Type B pancreatic cell (in vitro differentiated cells): ENCODE data around the gene SEC63. TPM values are rescaled to one million over a fixed set of nuclear protein-coding genes. Genes with fewer than 3 reads are reported as not detected.

ENCODE experiments used
- DNase-seq: peaks from one replicate; pipeline ENCODE4 v3.0.0; 2021; ENCODE audit warnings: mixed read lengths; ENCODE audit not compliant: unreplicated experiment; ENCODE audit errors: extremely low spot score
- H3K27ac Mint-ChIP-seq: 2 replicates; pipeline ENCODE4 v1.8.0; 2021; ENCODE audit warnings: mild to moderate bottlenecking, mixed read lengths
- H3K27me3 Mint-ChIP-seq: 2 replicates; pipeline ENCODE4 v1.8.0; 2021; ENCODE audit warnings: mixed read lengths
- H3K36me3 Mint-ChIP-seq: 2 replicates; pipeline ENCODE4 v1.8.0; 2021; ENCODE audit warnings: mixed read lengths
- H3K4me1 Mint-ChIP-seq: one replicate; pipeline ENCODE4 v1.8.0; 2021; ENCODE audit warnings: mixed read lengths; ENCODE audit not compliant: unreplicated experiment
- H3K4me3 Mint-ChIP-seq: 2 replicates; pipeline ENCODE4 v1.8.0; 2021; ENCODE audit warnings: mild to moderate bottlenecking, mixed read lengths
- H3K9me3 Mint-ChIP-seq: 2 replicates; pipeline ENCODE4 v1.8.0; 2021; ENCODE audit warnings: mixed read lengths
- total RNA-seq: library from RNA; stranded (reverse); gene quantifications from 2 replicates; pipeline ENCODE4 v1.2.1, GENCODE V29; 2021; ENCODE audit warnings: low replicate concordance
- TF ChIP-seq, protein P1 (sequence below): fragments of 200-600 bp; sonication (generic); conservative IDR thresholded peaks from 2 replicates; pipeline ENCODE4 v1.5.0; 2021; ENCODE audit warnings: antibody characterized with exemption, mild to moderate bottlenecking

SEC63 gene
- total RNA-seq, 1 donor from 2014 or later, result 106 TPM

- no peak overlapping the region for H3K4me3 Mint-ChIP-seq
- no peak for DNase-seq
- peaks cover 35% of the 10 kb centered on the region for H3K27me3 Mint-ChIP-seq
- no peaks in the 10 kb centered on the region for H3K9me3 Mint-ChIP-seq
- no peak overlapping the region for H3K27ac Mint-ChIP-seq
- H3K36me3 Mint-ChIP-seq, result no peaks in the 10 kb centered on the region
- TF ChIP-seq, protein P1, sequence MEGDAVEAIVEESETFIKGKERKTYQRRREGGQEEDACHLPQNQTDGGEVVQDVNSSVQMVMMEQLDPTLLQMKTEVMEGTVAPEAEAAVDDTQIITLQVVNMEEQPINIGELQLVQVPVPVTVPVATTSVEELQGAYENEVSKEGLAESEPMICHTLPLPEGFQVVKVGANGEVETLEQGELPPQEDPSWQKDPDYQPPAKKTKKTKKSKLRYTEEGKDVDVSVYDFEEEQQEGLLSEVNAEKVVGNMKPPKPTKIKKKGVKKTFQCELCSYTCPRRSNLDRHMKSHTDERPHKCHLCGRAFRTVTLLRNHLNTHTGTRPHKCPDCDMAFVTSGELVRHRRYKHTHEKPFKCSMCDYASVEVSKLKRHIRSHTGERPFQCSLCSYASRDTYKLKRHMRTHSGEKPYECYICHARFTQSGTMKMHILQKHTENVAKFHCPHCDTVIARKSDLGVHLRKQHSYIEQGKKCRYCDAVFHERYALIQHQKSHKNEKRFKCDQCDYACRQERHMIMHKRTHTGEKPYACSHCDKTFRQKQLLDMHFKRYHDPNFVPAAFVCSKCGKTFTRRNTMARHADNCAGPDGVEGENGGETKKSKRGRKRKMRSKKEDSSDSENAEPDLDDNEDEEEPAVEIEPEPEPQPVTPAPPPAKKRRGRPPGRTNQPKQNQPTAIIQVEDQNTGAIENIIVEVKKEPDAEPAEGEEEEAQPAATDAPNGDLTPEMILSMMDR, result no peak
- H3K4me1 Mint-ChIP-seq, result peaks cover 4% of the 10 kb centered on the region
Observed at GRCh38 chr6:107846262-107846795, 111.7 kb downstream of the SEC63 start.

DNA sequence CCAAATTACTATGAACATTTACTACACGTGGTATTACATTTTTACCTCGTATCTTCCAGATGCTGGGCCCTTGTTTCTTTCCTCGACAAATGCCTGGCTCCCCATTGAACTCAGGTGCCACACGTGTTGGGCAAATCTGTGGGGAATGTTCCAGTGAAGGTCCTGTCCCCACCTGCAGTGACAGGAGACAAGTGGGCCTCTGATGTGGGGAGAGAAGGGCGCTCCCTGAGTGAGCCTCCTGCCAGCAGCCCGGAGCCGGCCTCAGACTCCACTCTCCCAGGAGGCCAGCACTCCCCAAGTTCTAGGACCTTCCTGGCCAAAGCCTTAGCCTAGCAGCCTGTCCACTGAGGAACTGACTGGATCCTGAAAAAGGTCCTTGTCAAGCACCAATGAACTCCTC is 112.2 kb downstream of the SEC63 start:
- no peak for DNase-seq
- Mint-ChIP-seq H3K4me3 (no peak overlapping the region), H3K27me3 (peaks cover 35% of the 10 kb centered on the region), H3K4me1 (peaks cover 4% of the 10 kb centered on the region), H3K27ac (no peak overlapping the region), H3K36me3 (no peaks in the 10 kb centered on the region), H3K9me3 (no peaks in the 10 kb centered on the region)
- TF ChIP-seq, protein P1, result no peak

- DNase-seq, result no peak
- Mint-ChIP-seq H3K9me3 (no peaks in the 10 kb centered on the region), H3K27ac (no peak overlapping the region), H3K36me3 (no peaks in the 10 kb centered on the region), H3K4me3 (no peak overlapping the region), H3K27me3 (peaks cover 22% of the 10 kb centered on the region), H3K4me1 (no peaks in the 10 kb centered on the region)
- TF ChIP-seq, protein P1, result no peak
Observed at GRCh38 chr6:107843400-107843799, 114.6 kb downstream of the SEC63 start.

DNA sequence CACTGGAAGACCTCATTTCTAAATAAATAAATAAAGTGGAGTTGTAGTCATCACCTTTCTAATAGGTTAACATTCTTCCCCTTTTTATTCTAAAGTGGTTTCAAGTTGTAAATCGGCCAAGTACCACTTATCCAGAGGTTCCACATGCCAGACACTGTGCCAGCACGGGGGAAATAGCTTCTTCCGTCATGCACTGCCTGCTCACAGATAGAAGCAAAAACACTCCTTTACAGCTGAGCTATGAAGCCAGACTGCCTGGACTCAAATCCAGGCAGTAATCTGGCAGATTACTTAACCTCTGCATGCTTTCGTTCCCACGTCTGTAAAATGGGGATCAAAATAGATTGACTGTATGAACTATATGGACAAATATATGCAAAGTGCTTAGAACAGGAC is 116.7 kb downstream of the SEC63 start:
- H3K27me3 Mint-ChIP-seq, result peaks cover 5% of the 10 kb centered on the region
- H3K4me3 Mint-ChIP-seq, result no peak overlapping the region
- H3K4me1 Mint-ChIP-seq, result no peaks in the 10 kb centered on the region
- DNase-seq, result no peak
- H3K9me3 Mint-ChIP-seq, result no peaks in the 10 kb centered on the region
- H3K27ac Mint-ChIP-seq, result no peak overlapping the region
- TF ChIP-seq, protein P1, result no peak
- no peaks in the 10 kb centered on the region for H3K36me3 Mint-ChIP-seq

DNA sequence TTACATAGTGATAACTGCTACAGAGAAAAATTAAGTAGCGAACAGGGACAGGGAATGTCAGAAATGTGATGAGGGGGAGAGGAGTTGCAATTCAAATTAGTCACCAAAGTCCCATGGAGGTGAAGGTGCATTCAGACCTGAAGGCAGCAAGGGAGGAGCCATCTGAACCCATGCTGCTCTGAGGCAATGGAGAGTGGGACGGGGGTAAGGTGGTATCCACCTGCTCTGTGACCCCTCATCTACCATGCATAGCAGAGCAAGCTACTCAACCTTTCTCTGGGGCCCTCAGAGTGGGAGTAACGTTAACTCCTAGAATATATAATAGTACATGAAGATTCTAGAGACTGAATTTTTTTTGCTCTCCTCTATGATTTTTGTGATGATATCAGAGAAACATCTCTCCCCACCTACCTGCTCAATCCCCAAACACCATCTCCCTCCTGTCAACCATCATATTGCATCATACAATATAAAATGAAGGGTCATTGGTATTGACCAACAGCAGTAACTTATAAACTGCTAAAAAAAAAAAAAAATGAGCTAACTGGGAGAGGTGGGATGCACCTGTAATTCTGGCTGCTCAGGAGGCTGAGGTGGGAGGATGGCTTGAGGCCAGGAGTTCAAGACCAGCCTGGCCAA is 117.3 kb downstream of the SEC63 start:
- H3K27ac Mint-ChIP-seq, result no peak overlapping the region
- DNase-seq, result no peak
- H3K36me3 Mint-ChIP-seq, result no peaks in the 10 kb centered on the region
- TF ChIP-seq, protein P1, result no peak
- no peak overlapping the region for H3K4me3 Mint-ChIP-seq
- H3K9me3 Mint-ChIP-seq, result no peaks in the 10 kb centered on the region
- H3K4me1 Mint-ChIP-seq, result no peaks in the 10 kb centered on the region
- peaks cover 2% of the 10 kb centered on the region for H3K27me3 Mint-ChIP-seq
